IPS-18a (cell line): ENCODE measurements around the gene RBMS2.
A peak's percentile ranks its signal among the peaks of the same experiment; 100 is the strongest.

Experiments
- H3K27ac ChIP-seq: one replicate; pipeline ENCODE4 v1.5.1; 2013; ENCODE audit warnings: low read length
- H3K27me3 ChIP-seq: one replicate; pipeline ENCODE4 v1.6.1; 2013; ENCODE audit warnings: mild to moderate bottlenecking, low read length; ENCODE audit not compliant: control insufficient read depth, insufficient read depth
- H3K36me3 ChIP-seq: one replicate; pipeline ENCODE4 v1.6.1; 2013; ENCODE audit warnings: low read depth, low read length; ENCODE audit not compliant: control insufficient read depth
- H3K4me1 ChIP-seq: one replicate; pipeline ENCODE4 v1.6.1; 2013; ENCODE audit warnings: low read depth, low read length; ENCODE audit not compliant: control insufficient read depth
- H3K4me3 ChIP-seq: one replicate; pipeline ENCODE4 v1.5.1; 2013; ENCODE audit warnings: low read length
- H3K9ac ChIP-seq: one replicate; pipeline ENCODE4 v1.6.1; 2013; ENCODE audit warnings: mild to moderate bottlenecking, low read length, moderate library complexity
- H3K9me3 ChIP-seq: one replicate; pipeline ENCODE4 v1.6.1; 2013; ENCODE audit warnings: low read depth, low read length; ENCODE audit not compliant: control insufficient read depth

Gene RBMS2

DNA sequence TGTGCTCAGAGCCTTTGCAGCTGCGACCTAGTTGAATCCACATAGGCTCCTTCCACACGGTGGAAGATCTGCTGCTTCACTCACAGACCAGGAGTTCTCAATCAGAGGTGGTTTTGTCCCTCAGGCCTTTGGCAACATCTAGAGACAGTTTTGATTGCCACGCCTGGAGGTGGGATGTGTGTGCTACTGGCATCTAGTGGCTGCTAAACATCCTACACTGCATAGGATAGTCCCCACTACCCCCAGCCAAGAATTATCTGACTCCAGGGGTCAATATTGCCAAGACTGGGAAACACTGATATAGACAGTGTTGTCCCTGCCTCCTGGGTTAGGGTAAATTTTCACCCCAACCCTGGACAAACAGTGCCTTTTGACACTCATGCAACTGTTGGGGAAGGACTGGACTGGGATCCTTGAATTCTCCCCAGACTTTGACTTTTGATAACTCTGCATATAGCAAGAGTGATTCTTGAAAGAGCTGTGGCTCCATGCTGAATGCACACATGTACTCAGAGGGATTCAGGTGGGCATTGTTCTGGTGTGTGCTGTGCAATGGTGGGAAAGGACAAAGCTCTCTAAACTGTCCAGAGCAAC, 68.7 kb downstream of the RBMS2 start:
- Histone ChIP-seq H3K9ac (no peak overlapping the region), H3K36me3 (no peaks in the 10 kb centered on the region)

DNA sequence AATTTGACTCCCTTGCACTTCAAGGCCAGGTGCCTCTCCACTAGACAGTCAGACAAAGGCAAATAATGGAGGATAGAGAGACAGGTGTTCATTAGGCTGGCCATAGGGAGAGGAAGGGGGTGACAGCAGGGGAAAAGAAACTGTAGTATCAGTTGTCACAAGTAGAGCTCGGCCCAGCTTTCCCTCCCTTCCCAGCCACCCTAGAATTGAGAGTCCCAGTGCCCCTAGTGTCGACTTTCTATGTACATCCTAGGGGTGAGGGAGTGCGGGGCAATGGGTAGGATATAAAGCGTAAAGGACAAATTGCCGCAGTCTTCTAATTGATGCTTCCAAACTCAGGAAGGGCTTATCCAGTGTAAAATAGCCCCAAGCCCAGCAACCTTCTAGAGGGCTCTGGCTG, 69.5 kb downstream of the RBMS2 start:
- H3K9ac ChIP-seq = no peak overlapping the region
- H3K27ac ChIP-seq = no peak overlapping the region
- H3K9me3 ChIP-seq = no peaks in the 10 kb centered on the region
- peaks cover 3% of the 10 kb centered on the region for H3K36me3 ChIP-seq
- no peak overlapping the region for H3K4me3 ChIP-seq
- peaks cover 18% of the 10 kb centered on the region for H3K4me1 ChIP-seq
- H3K27me3 ChIP-seq = no peaks in the 10 kb centered on the region

More for the DNA sequence above, 68.7 kb downstream of the RBMS2 start:
- Histone ChIP-seq H3K27me3 (no peaks in the 10 kb centered on the region), H3K9me3 (no peaks in the 10 kb centered on the region), H3K4me1 (peaks cover 18% of the 10 kb centered on the region), H3K27ac (no peak overlapping the region), H3K4me3 (no peak overlapping the region)

DNA sequence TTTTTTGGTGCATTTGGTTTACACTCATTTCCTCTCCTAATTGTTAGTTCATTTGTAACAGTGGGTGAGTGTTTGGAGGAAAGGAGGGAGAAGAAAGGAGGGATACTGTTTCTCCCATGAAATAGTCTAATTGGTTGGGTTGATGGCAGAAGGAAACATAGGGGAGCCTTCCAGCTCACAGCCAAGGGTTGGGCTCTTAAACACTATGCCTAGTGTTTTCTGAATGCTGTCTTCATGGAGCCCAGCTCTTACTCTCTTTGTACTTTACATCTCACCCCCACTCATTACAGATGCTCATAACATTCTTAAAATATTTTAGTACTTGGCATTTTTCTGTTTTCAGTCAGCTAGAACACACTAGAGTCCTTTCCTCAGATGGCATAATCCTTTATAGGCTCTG, 70.3 kb downstream of the RBMS2 start:
- Histone ChIP-seq H3K36me3 (peaks cover 3% of the 10 kb centered on the region), H3K9me3 (no peaks in the 10 kb centered on the region), H3K27ac (no peak overlapping the region), H3K9ac (no peak overlapping the region), H3K27me3 (no peaks in the 10 kb centered on the region), H3K4me1 (peaks cover 18% of the 10 kb centered on the region), H3K4me3 (no peak overlapping the region)

GRCh38 chr12:56593909-56594621, 72.4 kb downstream of the RBMS2 start:
- Histone ChIP-seq H3K27me3 (no peaks in the 10 kb centered on the region), H3K27ac (peak overlapping the region; percentile 27), H3K4me3 (no peak overlapping the region), H3K4me1 (peaks cover 6% of the 10 kb centered on the region), H3K9me3 (no peaks in the 10 kb centered on the region), H3K36me3 (peaks cover 22% of the 10 kb centered on the region), H3K9ac (no peak overlapping the region)

- Histone ChIP-seq H3K9ac (no peak overlapping the region), H3K27me3 (no peaks in the 10 kb centered on the region), H3K9me3 (no peaks in the 10 kb centered on the region), H3K27ac (no peak overlapping the region), H3K4me3 (no peak overlapping the region), H3K36me3 (peaks cover 50% of the 10 kb centered on the region), H3K4me1 (peaks cover 6% of the 10 kb centered on the region)
These were observed 75.2 kb downstream of the RBMS2 start for GRCh38 chr12:56596815-56597214.

DNA sequence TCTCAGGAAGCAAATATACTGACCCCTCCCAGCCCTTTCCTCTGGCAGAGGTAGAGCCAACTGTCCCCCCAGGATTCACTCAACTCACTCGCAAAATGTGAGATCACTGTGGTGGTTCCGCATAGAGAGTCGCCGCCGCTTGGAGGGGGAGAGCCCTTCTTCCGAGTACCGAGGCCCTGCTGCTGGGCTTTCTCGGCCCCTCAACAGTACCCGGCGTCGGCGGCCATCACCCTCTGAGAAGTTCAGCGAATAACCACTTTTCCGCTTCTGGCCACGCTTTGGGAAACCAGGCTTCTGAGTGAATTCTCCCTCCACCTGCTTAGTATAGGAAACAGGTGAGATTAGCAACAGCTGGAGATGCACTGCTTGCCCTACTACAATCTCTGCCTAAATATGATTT, 77.4 kb downstream of the RBMS2 start:
- no peaks in the 10 kb centered on the region for H3K27me3 ChIP-seq
- no peaks in the 10 kb centered on the region for H3K9me3 ChIP-seq
- peaks cover 71% of the 10 kb centered on the region for H3K36me3 ChIP-seq
- H3K4me1 ChIP-seq = peaks cover 6% of the 10 kb centered on the region
- no peak overlapping the region for H3K4me3 ChIP-seq
- H3K9ac ChIP-seq = no peak overlapping the region
- H3K27ac ChIP-seq = no peak overlapping the region

GRCh38 chr12:56599797-56600196, 78.2 kb downstream of the RBMS2 start:
- Histone ChIP-seq H3K9ac (no peak overlapping the region), H3K9me3 (no peaks in the 10 kb centered on the region), H3K4me3 (no peak overlapping the region), H3K4me1 (no peaks in the 10 kb centered on the region), H3K36me3 (peaks cover 79% of the 10 kb centered on the region), H3K27ac (no peak overlapping the region), H3K27me3 (no peaks in the 10 kb centered on the region)

GRCh38 chr12:56600753-56601152, 79.1 kb downstream of the RBMS2 start:
- Histone ChIP-seq H3K4me1 (no peaks in the 10 kb centered on the region), H3K36me3 (peaks cover 84% of the 10 kb centered on the region), H3K9ac (no peak overlapping the region), H3K27ac (no peak overlapping the region), H3K27me3 (no peaks in the 10 kb centered on the region), H3K9me3 (no peaks in the 10 kb centered on the region), H3K4me3 (no peak overlapping the region)

DNA sequence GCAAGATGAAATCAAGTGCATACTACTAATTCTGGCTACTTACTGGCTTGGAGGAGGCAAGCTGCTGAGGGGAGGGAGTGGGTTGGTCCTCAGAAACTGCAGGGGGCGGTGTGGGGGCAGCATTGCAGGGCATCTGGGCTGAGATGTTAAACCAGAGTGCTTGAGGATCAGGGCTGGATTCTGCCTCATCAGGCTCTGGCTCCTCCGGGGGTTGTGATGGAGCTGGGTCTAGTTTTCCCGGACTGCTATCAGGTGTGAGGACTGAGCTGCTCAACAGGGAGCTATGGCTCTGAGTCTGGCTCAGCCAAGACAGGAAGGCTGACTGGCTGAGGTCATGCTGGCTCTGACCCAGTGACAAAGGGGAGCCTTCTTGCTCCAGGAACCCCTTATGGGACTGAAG, 79.9 kb downstream of the RBMS2 start:
- Histone ChIP-seq H3K4me3 (no peak overlapping the region), H3K9me3 (no peaks in the 10 kb centered on the region), H3K9ac (no peak overlapping the region), H3K36me3 (peaks cover 91% of the 10 kb centered on the region), H3K27me3 (no peaks in the 10 kb centered on the region), H3K27ac (no peak overlapping the region), H3K4me1 (no peaks in the 10 kb centered on the region)

- Histone ChIP-seq H3K36me3 (peaks cover 97% of the 10 kb centered on the region), H3K4me1 (no peaks in the 10 kb centered on the region), H3K9me3 (no peaks in the 10 kb centered on the region), H3K27ac (no peak overlapping the region), H3K4me3 (no peak overlapping the region), H3K9ac (no peak overlapping the region), H3K27me3 (no peaks in the 10 kb centered on the region)
These were observed 80.6 kb downstream of the RBMS2 start for GRCh38 chr12:56602239-56602638.

DNA sequence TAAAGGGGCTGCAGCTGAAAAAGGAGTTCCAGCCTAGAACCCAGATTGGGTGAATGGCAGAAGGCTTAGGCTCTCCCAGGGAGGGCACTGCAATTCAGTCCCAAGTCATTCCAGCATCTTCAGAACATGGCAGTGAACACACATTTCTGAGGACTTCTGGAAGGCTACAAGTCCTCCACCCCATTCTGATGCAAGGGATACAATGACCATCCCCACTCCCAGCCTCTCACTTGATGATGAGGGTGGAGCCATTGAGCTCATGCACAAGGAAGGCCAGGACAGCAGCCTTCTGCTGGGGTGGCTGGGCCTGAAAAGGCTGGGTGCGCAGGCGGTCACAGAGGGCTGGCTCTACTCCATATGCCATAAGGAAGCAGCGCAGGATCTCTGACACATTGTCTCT, 82.7 kb downstream of the RBMS2 start:
- H3K4me1 ChIP-seq = no peaks in the 10 kb centered on the region
- H3K27me3 ChIP-seq = no peaks in the 10 kb centered on the region

DNA sequence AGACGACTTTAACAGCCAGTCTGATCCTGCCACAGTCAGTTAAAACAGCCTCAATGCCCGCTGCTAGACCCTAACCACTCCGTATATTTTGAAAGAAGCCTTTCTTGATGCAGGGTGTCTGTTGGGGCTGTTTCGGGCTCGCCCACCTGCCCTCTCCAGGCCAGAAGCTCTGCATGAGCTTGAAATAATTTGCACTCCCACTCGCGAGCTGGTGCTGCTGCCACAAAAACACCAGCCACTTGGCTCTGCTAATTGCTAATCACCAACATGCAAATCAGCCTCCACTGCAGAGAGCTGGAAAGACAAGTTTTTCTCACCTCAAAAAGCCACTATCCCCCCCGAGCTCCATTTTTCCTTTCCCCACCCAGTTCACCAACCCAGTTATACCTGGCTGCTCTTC, 93.0 kb downstream of the RBMS2 start:
- Histone ChIP-seq H3K9ac (no peak overlapping the region), H3K9me3 (no peaks in the 10 kb centered on the region), H3K36me3 (peaks cover 64% of the 10 kb centered on the region), H3K4me1 (no peaks in the 10 kb centered on the region), H3K27ac (no peak overlapping the region), H3K27me3 (no peaks in the 10 kb centered on the region), H3K4me3 (no peak overlapping the region)

More for the DNA sequence above, 82.7 kb downstream of the RBMS2 start:
- H3K4me3 ChIP-seq = no peak overlapping the region
- H3K9ac ChIP-seq = no peak overlapping the region
- H3K9me3 ChIP-seq = no peaks in the 10 kb centered on the region
- no peak overlapping the region for H3K27ac ChIP-seq
- peaks cover 86% of the 10 kb centered on the region for H3K36me3 ChIP-seq
